ENCODE measurements around the gene LRRC36. TPM values are rescaled to one million over a fixed set of nuclear protein-coding genes. Genes with fewer than 3 reads are reported as not detected.

Gene LRRC36
- polyA plus RNA-seq, 3 donors = 2.9 to 9.9 (median 8.1) TPM

GRCh38 chr16:67294171-67294757, 32.4 kb upstream of the LRRC36 start:
- DNase-seq = no peak

GRCh38 chr16:67294938-67295361, 31.7 kb upstream of the LRRC36 start:
- no peak for DNase-seq

GRCh38 chr16:67296420-67296819, 30.2 kb upstream of the LRRC36 start:
- no peak for DNase-seq

- no peak for DNase-seq
These were observed 28.3 kb upstream of the LRRC36 start for GRCh38 chr16:67298277-67298676.

GRCh38 chr16:67299269-67299668, 27.3 kb upstream of the LRRC36 start:
- DNase-seq = no peak

GRCh38 chr16:67301080-67301782, 25.4 kb upstream of the LRRC36 start:
- DNase-seq = no peak

- no peak for DNase-seq
These were observed 24.5 kb upstream of the LRRC36 start for GRCh38 chr16:67302076-67302475.

- DNase-seq = no peak
These were observed 23.6 kb upstream of the LRRC36 start for GRCh38 chr16:67302970-67303369.

GRCh38 chr16:67304020-67304419, 22.6 kb upstream of the LRRC36 start:
- DNase-seq = no peak

- DNase-seq = no peak
These were observed 21.2 kb upstream of the LRRC36 start for GRCh38 chr16:67305216-67306071.

GRCh38 chr16:67310561-67310960, 16.1 kb upstream of the LRRC36 start:
- no peak for DNase-seq

- DNase-seq = peak; percentile 57
These were observed 14.8 kb upstream of the LRRC36 start for GRCh38 chr16:67311607-67312488.

- DNase-seq = peak; percentile 26
These were observed 13.9 kb upstream of the LRRC36 start for GRCh38 chr16:67312719-67313118.

- DNase-seq = no peak
These were observed 8.8 kb upstream of the LRRC36 start for GRCh38 chr16:67317853-67318252.

GRCh38 chr16:67326115-67326471, 522 bp upstream of the LRRC36 start:
- DNase-seq = no peak

- no peak for DNase-seq
These were observed 1.1 kb downstream of the LRRC36 start for GRCh38 chr16:67327743-67328142.

GRCh38 chr16:67329901-67330300, 3.3 kb downstream of the LRRC36 start:
- DNase-seq = no peak

GRCh38 chr16:67333315-67333714, 6.7 kb downstream of the LRRC36 start:
- no peak for DNase-seq

- no peak for DNase-seq
These were observed 9.5 kb downstream of the LRRC36 start for GRCh38 chr16:67336116-67336515.

GRCh38 chr16:67336648-67337047, 10.0 kb downstream of the LRRC36 start:
- DNase-seq = no peak

GRCh38 chr16:67339453-67339852, 12.8 kb downstream of the LRRC36 start:
- DNase-seq = no peak

- DNase-seq = no peak
These were observed 14.6 kb downstream of the LRRC36 start for GRCh38 chr16:67341250-67341649.

Data from renal pelvis (tissue), 4 donors.